PC-9 (cell line): ENCODE data around the gene MUSK. TPM values are rescaled to one million over a fixed set of nuclear protein-coding genes. Genes with fewer than 3 reads are reported as not detected.

ENCODE experiments used
- BruUV-seq: library from RNA; stranded (reverse); fragments of 400-500 nt; replicated peaks from 2 replicates; lab custom pipeline; 2021; lab: Mats Ljungman, UMichigan
- CTCF ChIA-PET: fragments of 300-600 bp; sonication (Branson Sonifier 250); formaldehyde crosslinking; loops from one replicate; lab custom pipeline; 2022; ENCODE audit warnings: antibody characterized with exemption; lab: Charles Lee
- POLR2A ChIA-PET: fragments of 300-600 bp; sonication (Branson Sonifier 250); formaldehyde crosslinking; loops from one replicate; lab custom pipeline; 2022; ENCODE audit warnings: antibody characterized with exemption; ENCODE audit not compliant: unreplicated experiment; lab: Charles Lee
- DNase-seq, 2 experiments: peaks; one replicate each; pipeline versions ENCODE4 v3.0.0 to v3.0.0-alpha.2; 2015 to 2022; ENCODE audit warnings: mixed read lengths in 1 of 2
- H2AFZ ChIP-seq: fragments of 200-600 bp; sonication (generic); 2 replicates; pipeline ENCODE4 v1.8.1; 2017; ENCODE audit warnings: antibody characterized with exemption
- H3F3A ChIP-seq: fragments of 200-600 bp; sonication (generic); 2 replicates; pipeline ENCODE4 v1.8.1; 2017; ENCODE audit warnings: antibody characterized with exemption, mild to moderate bottlenecking, low read depth; ENCODE audit not compliant: insufficient read depth
- H3K27ac ChIP-seq: fragments of 200-600 bp; sonication (generic); 2 replicates; pipeline ENCODE4 v1.6.1; 2016; ENCODE audit warnings: mixed run types
- H3K27me3 ChIP-seq: fragments of 200-600 bp; sonication (generic); 2 replicates; pipeline ENCODE4 v1.6.1; 2016; ENCODE audit warnings: low read depth, mixed run types; ENCODE audit not compliant: insufficient read depth
- H3K36me3 ChIP-seq: fragments of 200-600 bp; sonication (generic); 2 replicates; pipeline ENCODE4 v1.6.1; 2016; ENCODE audit warnings: low read depth, mixed run types
- H3K4me1 ChIP-seq: fragments of 200-600 bp; sonication (generic); replicated peaks from 2 replicates; pipeline ENCODE4 v1.6.1; 2016; ENCODE audit warnings: mixed run types; ENCODE audit not compliant: insufficient read depth
- H3K4me2 ChIP-seq: fragments of 200-600 bp; sonication (generic); 2 replicates; pipeline ENCODE4 v1.6.1; 2017; ENCODE audit warnings: mixed run types
- H3K4me3 ChIP-seq: fragments of 200-600 bp; sonication (generic); 2 replicates; pipeline ENCODE4 v1.6.1; 2016; ENCODE audit warnings: mixed run types
- H3K79me2 ChIP-seq: fragments of 200-600 bp; sonication (generic); 2 replicates; pipeline ENCODE4 v1.6.1; 2017; ENCODE audit warnings: low read depth, mixed run types
- H3K9me2 ChIP-seq: fragments of 200-600 bp; sonication (generic); 2 replicates; pipeline ENCODE4 v1.8.1; 2017; ENCODE audit warnings: mild to moderate bottlenecking; ENCODE audit not compliant: insufficient read depth
- H3K9me3 ChIP-seq: fragments of 200-600 bp; sonication (generic); 2 replicates; pipeline ENCODE4 v1.8.1; 2016; ENCODE audit warnings: low read depth; ENCODE audit not compliant: insufficient read depth
- H4K20me1 ChIP-seq: fragments of 200-600 bp; sonication (generic); 2 replicates; pipeline ENCODE4 v1.8.1; 2017; ENCODE audit not compliant: insufficient read depth
- CTCF ChIP-seq: fragments of 200-600 bp; sonication (generic); conservative IDR thresholded peaks from 2 replicates; pipeline ENCODE4 v1.6.1; 2017; ENCODE audit warnings: mixed run types, antibody characterized with exemption, mild to moderate bottlenecking, moderate library complexity
- EZH2 ChIP-seq: fragments of 200-600 bp; sonication (generic); IDR thresholded peaks from 2 replicates; pipeline ENCODE4 v1.8.0; 2017; ENCODE audit warnings: antibody characterized with exemption, low read depth
- intact Hi-C: fragments of 100-400 bp; cut with micrococcal nuclease; formaldehyde crosslinking; loops from one replicate; pipeline ENCODE4 v1.10.0; 2022; ENCODE audit not compliant: unreplicated experiment
- total RNA-seq: library from RNA; stranded (reverse); gene quantifications from 2 replicates; pipeline ENCODE4 v1.2.3, GENCODE V29; 2021

MUSK gene
- total RNA-seq, 1 experiment from 2014 or later: not detected

GRCh38 chr9:110767559-110768063 is 99.0 kb downstream of the MUSK start:
- no peaks in the 10 kb centered on the region for H4K20me1 ChIP-seq
- H3K9me3 ChIP-seq: peaks cover 3% of the 10 kb centered on the region; the same call in 1 of the 2 replicates
- no peak overlapping the region for H3K4me3 ChIP-seq
- no peaks in the 10 kb centered on the region for H3F3A ChIP-seq
- ChIA-PET CTCF (no interaction called here), POLR2A (no interaction called here)
- intact Hi-C loops: no loop called here
- no peaks in the 10 kb centered on the region for H3K79me2 ChIP-seq
- H3K36me3 ChIP-seq: no peaks in the 10 kb centered on the region
- H3K9me2 ChIP-seq: no peaks in the 10 kb centered on the region
- TF ChIP-seq CTCF (no peak), EZH2 (no peak)
- BruUV-seq: no TSS peak
- no peak overlapping the region for H2AFZ ChIP-seq
- H3K4me1 ChIP-seq: no peaks in the 10 kb centered on the region; the same call in 1 of the 2 replicates
- DNase-seq: no peak
- no peak overlapping the region for H3K27ac ChIP-seq
- H3K27me3 ChIP-seq: no peaks in the 10 kb centered on the region
- H3K4me2 ChIP-seq: no peak overlapping the region

- Histone ChIP-seq H2AFZ (no peak overlapping the region), H3K79me2 (no peaks in the 10 kb centered on the region), H4K20me1 (no peaks in the 10 kb centered on the region), H3K9me3 (peaks cover 3% of the 10 kb centered on the region; the same call in 1 of the 2 replicates), H3K4me3 (no peak overlapping the region), H3K4me1 (no peaks in the 10 kb centered on the region; the same call in 1 of the 2 replicates), H3F3A (no peaks in the 10 kb centered on the region), H3K36me3 (no peaks in the 10 kb centered on the region), H3K27ac (no peak overlapping the region), H3K4me2 (no peak overlapping the region), H3K27me3 (no peaks in the 10 kb centered on the region), H3K9me2 (no peaks in the 10 kb centered on the region)
- no peak for DNase-seq
- BruUV-seq: no TSS peak
- intact Hi-C loops: no loop called here
- CTCF ChIA-PET: no interaction called here
- TF ChIP-seq CTCF (no peak), EZH2 (no peak)
- POLR2A ChIA-PET: no interaction called here
These were observed 100.3 kb downstream of the MUSK start for GRCh38 chr9:110768886-110769285.

GRCh38 chr9:110769667-110770066 is 101.1 kb downstream of the MUSK start:
- no TSS peak for BruUV-seq

More at GRCh38 chr9:110769667-110770066, 101.1 kb downstream of the MUSK start:
- Histone ChIP-seq H3K27ac (no peak overlapping the region), H3F3A (no peaks in the 10 kb centered on the region), H3K9me3 (peaks cover 3% of the 10 kb centered on the region; the same call in 1 of the 2 replicates), H4K20me1 (no peaks in the 10 kb centered on the region), H3K9me2 (no peaks in the 10 kb centered on the region), H3K4me1 (no peaks in the 10 kb centered on the region; the same call in 1 of the 2 replicates), H3K36me3 (no peaks in the 10 kb centered on the region), H2AFZ (no peak overlapping the region), H3K4me2 (no peak overlapping the region), H3K79me2 (no peaks in the 10 kb centered on the region), H3K27me3 (no peaks in the 10 kb centered on the region), H3K4me3 (no peak overlapping the region)
- TF ChIP-seq EZH2: no peak
- no peak for TF ChIP-seq CTCF
- intact Hi-C loops: no loop called here
- no peak for DNase-seq
- POLR2A ChIA-PET: no interaction called here
- CTCF ChIA-PET: no interaction called here
